Left ventricle myocardium superior (tissue), 1 donor: ENCODE results near the gene TRIM32. TPM values are rescaled to one million over a fixed set of nuclear protein-coding genes. Genes with fewer than 3 reads are reported as not detected.

Experiments used
- ATAC-seq: fragments of 200-7000 bp; cut with Tn5 transposase; one replicate; pipeline ENCODE4 v1.9.1; 2020; ENCODE audit warnings: mild to moderate bottlenecking, moderate library complexity
- DNase-seq: peaks from one replicate; pipeline ENCODE4 v3.0.0-alpha.2; 2020
- intact Hi-C: fragments of 100-400 bp; cut with micrococcal nuclease; formaldehyde crosslinking; loops from one replicate; pipeline ENCODE4 v1.11.0; 2022
- total RNA-seq: library from RNA; stranded (reverse); fragmentation: NEBNext Ultra II Directional; extraction: Animal tissue kit (Norgen Biotek cat#: 25700); gene quantifications from one replicate; pipeline ENCODE4 v1.2.1, GENCODE V29; 2021
- donor health status: DM: no; HTN: yes; CAD: no; lungs with severe emphysema.

TRIM32 gene
- total RNA-seq, 1 donor from 2014 or later, result 18.0 TPM

DNA sequence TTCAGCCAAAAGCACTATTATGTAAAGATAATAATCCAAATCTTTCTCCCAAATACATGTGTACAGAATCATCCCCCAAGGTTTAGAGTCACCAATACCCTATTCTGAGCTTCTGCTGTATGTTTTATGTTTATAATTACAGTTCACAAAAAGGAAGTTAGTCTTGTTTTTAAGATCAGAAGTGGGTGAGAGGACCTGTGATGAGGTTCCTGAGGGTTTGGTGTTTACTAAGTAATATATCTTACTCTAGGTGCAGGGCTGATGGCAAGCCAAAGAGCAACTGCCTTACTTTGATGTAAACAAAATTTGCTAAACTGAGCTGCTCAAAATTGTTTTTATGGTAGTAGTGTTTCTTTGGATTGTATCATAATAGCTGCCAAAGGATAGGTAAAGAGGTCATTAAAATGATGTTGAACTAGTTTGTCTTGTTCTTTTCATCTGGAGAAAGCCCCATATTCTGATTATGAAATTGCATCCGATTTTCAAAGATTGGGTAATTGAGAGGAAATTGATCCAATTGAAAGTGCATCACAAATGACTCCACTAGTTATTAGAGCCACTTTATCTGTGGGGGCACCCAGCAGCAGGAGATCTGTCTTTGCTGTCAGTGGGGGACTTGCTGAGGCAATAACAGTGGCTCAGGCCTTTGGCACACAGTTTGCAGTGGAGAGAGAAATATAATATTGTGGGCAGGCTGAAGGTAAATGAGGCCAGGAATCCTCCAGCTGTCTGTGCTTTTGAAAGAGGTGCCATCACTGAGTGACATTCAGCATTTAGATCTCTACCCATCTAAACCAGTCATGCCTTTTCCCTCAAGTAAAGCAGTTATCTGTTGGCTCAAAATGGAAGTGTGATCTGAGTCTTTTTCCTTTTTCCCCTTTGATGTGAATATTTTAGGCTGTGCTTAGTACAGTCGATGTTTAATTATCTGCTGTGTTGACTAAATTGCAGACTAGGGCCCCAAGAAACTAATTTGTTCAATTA lies 14.1 kb downstream of the TRIM32 start:
- intact Hi-C loops, result no loop called here
- DNase-seq (no peak), ATAC-seq (no peak)

DNA sequence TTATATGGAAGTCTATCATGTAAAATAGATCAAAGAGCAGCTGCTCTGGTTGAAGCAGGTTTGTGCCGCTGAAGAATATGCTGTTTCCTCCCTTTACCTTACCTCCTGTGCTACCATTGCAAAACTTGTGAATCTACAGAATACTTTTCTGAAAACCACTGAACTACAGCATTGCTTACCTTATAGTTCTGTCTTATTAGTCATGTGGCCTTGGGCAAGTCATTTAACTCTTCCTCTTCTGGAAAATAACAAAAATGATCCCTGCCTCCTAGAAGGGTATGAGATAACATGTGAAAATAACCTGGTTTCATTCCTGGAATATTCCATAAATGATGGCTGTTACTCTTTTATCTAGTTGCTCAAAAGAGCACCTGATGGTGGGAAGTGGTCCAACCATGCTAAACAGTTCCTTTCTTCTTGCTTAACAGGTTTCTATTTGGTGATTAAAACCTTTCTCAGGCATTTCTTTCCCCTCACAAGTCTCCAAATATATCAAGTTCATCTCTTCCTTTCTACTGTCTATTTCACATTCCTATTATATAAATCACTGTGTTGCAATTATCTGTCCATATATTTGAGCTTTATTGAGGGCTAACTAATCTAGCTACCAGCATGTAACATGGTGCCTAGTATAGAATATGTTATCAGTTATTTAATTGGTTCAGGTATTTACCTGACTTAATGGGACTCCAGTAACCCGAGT lies 15.0 kb downstream of the TRIM32 start:
- ATAC-seq (no peak), DNase-seq (no peak)
- intact Hi-C loops, result no loop called here

DNA sequence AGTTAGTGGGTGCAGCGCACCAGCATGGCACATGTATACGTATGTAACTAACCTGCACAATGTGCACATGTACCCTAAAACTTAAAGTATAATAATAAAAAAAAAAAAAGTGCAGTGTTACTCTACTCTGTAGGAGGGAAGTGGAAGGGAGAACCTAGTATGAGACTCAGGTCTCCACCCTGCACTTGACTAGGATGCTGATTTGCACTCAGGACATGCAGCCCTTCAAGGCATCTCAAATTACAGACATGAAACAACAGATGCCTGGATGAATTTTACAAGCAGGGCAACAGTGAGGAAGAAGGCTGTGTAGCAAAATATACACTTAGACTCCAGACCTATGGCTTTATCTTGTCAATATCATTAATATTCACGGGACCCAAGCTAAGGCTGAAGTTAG lies 16.5 kb downstream of the TRIM32 start:
- intact Hi-C loops, result no loop called here
- ATAC-seq, result no peak
- DNase-seq, result no peak

DNA sequence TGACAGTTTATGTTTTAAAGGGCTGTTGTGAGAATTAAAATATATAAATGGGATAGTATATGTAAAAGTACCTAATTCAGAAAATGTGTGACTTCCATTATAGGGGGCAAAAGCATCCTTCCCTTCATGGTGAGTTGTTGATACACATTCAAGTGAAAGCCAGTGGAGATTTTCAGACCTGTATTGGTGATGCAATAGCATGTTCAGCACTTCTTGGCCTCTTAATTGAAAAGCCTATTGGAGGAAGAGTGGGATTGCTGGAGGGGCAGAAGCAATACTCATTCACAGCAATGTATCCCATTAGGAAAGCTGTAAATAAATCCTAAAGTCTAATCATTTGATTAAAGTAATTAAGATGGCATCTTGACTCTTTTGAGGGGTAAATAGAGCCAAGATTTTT lies 17.4 kb downstream of the TRIM32 start:
- ATAC-seq, result no peak
- intact Hi-C loops, result no loop called here
- DNase-seq, result no peak

DNA sequence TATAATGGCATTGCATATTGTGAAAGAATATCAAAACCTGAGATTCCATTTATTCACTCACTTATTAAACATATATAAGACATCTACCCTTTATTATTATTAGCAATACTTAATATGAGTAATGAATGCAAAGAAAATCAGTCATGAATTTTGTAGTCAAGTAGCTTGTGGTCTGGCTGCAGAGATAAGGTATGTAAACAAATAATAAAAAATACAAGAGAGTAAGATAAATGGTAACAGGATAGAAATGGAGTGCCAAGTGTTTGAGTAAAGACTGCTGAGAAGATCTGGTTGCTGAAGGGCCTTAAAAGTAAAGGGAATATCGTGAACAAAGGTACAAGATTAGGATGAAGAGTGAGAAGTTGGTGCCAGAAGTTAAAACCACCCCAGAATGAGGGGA lies 18.4 kb downstream of the TRIM32 start:
- DNase-seq (no peak), ATAC-seq (no peak)
- intact Hi-C loops, result no loop called here

DNA sequence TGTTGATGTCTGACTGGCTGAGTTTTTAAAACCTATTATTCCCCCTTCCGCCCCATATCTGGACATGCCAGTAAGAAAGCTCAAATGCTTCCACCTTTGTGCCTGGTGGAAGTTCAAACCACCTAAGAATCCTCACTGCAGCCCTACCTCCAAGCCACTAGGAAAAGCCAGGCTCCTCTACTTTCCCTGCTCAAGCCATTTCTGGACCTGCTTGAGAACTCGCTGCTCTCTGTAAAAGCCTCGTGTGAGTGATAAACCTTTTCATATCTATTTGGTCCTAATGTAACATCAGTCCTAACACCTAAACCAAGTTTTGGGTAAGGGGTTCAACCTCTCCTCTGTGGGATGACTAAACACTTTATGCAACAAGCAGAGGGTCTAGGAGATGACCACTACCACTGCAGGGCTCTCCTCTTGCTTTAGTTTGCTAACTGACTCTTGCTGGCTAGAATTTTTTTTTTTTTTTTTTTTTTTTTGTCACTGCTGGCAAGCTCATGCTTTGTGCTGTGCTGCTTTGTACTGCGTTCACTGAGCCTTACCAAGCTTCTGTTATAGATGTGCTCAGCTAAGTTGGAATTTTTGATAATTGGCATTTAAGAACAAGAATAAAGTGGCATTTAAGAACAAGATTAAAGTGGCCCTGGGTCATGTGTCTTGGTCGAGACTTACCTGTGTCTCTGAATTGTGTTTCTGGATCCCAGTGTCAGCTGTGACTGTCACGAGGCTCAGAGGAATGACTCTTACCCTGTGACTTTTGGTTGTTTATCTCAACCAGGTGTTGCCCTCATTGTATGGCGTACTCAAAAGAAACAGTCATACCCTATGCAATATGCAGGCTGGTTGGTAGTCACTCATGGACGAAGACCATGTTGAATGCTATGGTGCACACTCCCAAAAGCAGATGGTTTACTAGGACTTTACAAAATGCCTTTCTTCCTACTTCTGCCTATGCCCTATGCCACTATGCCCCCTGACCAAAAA lies 19.5 kb downstream of the TRIM32 start:
- intact Hi-C loops, result no loop called here
- DNase-seq (no peak), ATAC-seq (no peak)

DNA sequence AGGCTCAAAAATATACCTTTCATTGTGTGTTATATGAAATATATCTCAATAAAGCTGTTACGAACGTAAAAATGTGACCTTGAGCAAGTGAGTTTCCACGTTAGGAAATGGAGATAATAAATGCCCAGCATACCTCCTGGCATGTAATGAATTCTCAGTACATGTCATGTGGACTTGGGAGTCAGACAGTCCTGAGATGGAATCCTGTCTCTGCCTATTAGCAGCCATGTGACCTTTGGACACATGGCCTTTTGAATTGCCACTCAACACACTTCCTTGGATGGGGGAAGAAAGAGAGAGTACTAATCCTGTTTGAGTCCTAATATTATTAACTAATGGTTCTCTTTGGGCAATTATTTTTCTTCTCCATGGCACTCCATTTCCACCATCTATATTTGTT lies 25.7 kb downstream of the TRIM32 start:
- no peak for ATAC-seq
- intact Hi-C loops, result no loop called here
- DNase-seq, result no peak

DNA sequence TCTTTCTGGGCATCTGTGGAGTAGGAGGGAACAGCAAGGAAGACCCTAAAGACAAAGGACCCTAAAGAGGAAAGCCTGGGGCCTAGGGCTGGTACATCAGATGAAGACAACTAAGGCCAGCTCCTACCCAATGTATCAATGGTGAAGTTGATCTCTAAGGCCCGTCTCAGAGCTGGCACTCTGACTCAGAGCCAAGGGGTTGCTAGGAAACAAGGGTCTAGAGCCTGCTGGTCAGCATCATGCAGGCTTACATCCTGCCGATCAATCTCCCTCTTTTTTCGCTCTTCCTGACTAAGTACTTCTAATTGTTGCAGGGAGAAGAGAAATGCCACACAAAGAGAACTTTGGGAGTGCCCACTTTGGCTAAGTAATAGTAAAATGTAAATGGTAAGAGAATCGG lies 26.2 kb downstream of the TRIM32 start:
- intact Hi-C loops, result no loop called here
- no peak for ATAC-seq

DNA sequence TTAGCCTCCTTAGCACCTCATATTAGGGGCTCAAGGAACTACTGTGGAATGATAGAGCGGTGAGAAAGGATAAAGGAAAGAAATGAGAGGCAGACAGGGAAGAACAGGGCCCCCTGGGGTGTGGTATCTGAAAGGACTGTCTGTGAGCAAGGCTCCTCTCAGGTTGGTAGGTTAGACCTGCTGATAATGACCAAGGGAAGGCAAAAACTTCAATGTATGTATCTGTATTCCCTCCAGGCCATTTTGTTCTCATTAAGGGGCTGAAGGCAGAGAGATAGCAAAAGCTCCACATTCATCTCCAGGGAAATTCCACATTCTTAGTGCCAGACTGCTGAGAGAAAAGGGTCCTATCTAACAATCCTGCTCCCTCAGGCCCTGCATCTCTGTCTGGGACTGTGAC lies 28.6 kb downstream of the TRIM32 start:
- DNase-seq, result no peak
- intact Hi-C loops, result no loop called here
- ATAC-seq, result no peak

More for the DNA sequence above, 26.2 kb downstream of the TRIM32 start:
- no peak for DNase-seq

DNA sequence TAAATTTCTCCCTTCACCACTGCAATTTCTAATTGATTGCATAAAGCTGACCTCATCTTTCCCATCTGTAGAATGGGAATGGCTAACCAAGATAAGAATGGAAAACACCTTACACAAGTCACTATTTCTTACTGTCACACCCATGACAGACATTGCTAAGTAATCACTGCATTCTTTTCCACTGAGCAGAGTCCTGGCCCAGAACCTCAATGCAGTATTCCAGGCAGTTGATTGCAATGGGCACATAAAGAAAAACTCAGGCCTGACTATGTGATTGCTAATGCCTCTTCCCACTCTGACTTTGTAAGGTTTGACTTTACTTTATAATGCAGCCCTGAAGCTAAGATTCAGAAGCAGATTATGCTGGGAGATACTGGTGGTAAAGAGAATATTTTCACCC lies 29.3 kb downstream of the TRIM32 start:
- intact Hi-C loops, result no loop called here
- ATAC-seq (no peak), DNase-seq (no peak)

DNA sequence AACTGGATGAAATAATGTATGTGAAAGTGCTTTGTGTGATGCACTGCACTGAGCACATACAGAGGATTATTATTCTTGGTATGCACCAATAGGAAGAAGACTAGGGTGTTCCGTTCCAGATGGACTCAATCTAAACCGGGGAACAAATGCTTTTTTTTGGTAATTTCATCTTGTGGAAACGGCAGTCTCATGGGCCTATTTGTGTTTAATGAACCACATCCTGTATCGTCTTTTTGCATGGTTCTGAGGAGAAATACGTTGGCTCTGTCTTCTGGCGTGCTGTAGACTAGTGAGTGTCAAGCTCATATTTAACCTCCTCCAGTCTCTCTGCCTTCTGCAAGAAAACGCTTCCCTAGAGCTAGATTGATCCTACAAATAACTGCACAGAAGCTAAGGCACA lies 30.0 kb downstream of the TRIM32 start:
- DNase-seq, result no peak
- intact Hi-C loops, result no loop called here
- ATAC-seq, result peak; percentile 36

DNA sequence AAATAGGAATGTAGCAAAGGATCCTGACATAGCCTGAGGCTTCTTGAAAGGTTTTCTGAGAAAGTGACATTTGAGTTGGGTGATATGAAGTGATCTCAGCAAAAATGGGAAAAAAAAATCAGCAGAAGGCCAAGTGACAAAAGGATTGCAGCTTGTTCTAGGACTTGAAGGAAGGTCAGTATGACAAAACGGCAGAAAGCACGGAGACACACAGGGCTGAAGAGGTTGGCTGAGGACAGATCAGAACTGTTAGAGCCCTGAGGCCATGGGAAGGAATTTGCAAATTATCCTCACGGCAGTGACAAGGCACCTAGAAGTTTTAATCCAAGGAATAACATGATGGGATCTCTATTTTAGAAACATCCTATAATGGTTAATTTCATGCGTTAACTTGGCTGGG lies 31.0 kb downstream of the TRIM32 start:
- ATAC-seq (no peak), DNase-seq (no peak)
- intact Hi-C loops, result no loop called here

DNA sequence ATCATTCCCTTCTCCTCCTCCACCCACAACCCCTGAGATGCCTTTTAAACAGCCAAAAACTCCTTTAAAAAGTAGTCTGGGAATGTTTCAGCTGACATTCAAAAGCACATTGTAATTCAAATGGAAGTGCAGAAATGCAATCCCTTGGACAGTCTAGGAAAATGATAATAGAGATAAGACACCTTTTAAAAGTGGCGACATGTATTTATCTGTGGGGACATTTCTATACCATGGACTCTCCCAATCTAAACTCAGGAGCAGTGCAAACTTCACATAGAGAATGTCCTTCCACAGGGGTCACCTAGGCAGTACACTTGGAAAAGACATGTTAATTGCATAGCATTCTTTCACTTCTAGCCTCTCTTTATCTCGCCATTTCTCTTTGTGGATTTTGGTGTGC lies 33.0 kb downstream of the TRIM32 start:
- no peak for ATAC-seq
- DNase-seq, result no peak
- intact Hi-C loops, result no loop called here

DNA sequence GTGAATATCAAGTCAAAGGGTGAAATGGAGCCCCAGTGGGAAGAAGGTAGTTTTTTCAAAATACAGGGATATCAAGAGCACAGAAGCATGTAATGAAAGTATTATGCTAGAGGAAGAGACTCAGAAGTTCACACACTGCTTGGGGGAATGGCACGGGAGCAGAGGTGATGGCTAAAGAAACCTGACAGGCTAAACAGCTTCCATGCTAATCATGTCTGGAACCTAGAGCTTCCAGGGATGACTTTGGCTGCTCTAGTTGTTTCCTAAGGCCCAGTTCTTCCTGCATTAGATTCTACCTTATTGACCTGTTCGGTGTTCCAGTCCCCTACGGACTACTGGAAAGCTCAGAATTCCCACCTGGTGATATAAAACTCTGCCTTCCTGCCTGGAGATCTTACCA lies 34.3 kb downstream of the TRIM32 start:
- ATAC-seq (no peak), DNase-seq (no peak)
- intact Hi-C loops, result no loop called here

DNA sequence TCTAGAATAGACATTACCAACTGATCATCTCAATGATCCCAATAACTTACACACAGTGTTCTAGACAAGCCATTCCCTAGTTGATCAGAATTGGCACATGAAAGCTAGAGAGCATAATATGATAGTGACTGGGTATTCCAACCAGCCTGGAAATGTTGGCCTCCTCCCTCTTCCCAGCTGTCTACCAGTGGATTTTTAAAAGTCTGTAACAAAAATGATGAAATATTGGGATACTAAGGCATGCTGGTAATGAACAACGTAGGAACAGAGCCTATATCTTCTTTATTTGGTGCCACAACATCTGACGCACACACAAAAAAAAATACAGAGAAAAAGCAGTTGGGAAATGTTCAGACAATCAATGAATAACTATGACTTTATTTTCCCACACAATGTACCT lies 34.8 kb downstream of the TRIM32 start:
- no peak for ATAC-seq
- no peak for DNase-seq
- intact Hi-C loops, result no loop called here

DNA sequence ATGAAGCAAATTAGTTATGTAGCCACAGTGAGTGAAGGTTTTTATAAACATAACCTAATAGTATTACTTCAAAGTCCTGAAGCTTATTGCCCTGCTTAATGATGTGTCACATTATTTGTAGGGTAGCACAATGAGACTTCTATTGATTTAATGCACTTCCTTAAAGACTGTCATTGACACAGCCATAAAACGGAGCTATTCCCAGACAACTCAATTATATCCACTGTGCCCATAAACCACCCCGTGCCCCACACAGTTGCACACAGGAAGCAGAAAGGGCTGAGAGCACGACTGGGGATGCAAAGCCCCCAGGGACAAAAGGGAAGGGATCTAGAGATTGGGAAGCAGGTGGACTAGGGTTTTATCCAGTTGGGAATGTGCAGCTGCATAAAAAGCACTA lies 37.0 kb downstream of the TRIM32 start:
- DNase-seq (no peak), ATAC-seq (no peak)
- intact Hi-C loops, result no loop called here

DNA sequence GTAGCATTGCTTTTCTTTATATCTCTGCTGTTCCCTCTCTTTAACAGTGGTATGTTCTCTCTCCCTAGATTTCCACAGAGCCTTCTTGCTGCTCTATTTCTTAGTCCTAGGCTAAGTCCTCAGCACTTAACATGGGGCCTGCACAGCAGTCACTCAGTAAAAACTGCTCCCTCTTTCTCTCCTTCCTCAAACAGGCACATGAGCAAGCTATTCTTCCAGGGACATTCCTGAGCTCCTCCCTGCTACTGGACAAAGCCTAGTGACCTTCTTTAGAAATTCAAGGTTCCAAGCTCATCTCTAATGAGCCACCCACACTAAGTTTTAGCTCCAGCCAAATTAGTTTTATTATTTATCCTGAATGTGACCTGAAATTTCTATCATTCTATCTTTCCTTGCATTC lies 39.5 kb downstream of the TRIM32 start:
- ATAC-seq, result no peak
- no peak for DNase-seq
- intact Hi-C loops, result no loop called here

DNA sequence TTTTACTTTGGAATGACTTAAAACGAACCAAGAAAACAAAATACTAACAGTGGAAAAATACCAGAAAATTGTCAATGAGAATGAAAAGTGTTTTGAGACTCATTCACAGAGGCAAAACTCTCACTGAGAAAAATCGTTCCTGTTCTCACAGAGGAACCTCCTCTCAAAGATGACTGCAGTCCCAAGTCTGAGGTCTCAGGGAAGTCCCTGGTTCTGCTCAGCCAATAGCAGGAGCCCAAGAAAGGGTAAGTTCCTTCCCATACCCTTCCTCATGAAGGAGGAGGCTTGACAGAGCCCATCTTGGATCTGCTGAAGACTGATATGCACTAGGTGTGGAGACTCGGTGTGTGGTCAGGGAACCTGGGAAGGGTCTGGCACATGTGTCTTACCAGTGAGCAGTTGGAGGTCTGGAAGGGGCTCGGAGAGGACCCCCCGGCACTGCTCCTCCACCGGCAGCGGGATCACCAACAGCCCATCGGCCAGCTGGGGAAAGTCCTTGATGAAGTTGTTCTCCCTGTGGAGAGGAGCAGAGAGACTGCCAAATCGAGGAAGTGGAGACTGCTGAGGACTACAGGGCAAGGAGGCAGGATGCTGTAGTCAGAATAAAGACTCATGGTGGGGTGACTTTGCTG lies 46.0 kb downstream of the TRIM32 start:
- no peak for DNase-seq
- ATAC-seq, result no peak
- intact Hi-C loops, result loop anchor here (10.0 kb wide), 1 partner anchor 132 kb away; no protein-coding TSS in a partner anchor
